NCI-H2081 (cell line): Measurements from ENCODE around the gene SPG7.

Experiments used
- DNase-seq, 2 experiments: peaks; one replicate each; lab custom pipeline; 2025; lab: John Stamatoyannopoulos, UW

SPG7 gene

DNA sequence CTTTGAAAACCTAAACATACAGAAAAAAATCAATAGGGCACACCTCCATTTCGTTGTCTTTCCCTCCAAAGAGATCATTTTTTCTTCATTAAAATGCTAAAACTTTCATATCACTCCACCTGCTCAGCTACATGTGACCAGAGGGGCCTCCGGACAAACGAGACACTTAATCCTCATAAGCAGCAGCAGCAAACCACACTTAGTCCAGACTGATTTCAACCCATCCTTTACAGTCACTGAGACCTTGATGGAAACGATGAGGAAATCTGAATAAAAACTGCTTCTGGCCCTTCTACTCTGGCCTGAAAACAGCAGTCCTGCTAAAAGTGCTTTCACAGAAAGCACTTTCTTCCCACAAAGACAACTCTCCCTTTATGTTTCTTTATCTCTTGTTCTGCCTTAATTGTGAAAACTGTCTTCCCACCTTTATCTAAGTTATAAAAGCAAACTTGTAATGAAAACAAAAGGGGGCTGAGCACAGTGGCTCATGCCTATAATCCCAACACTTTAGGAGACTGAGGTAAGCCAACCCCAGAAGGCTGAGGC lies 22.4 kb upstream of the SPG7 start:
- no peak for DNase-seq

DNA sequence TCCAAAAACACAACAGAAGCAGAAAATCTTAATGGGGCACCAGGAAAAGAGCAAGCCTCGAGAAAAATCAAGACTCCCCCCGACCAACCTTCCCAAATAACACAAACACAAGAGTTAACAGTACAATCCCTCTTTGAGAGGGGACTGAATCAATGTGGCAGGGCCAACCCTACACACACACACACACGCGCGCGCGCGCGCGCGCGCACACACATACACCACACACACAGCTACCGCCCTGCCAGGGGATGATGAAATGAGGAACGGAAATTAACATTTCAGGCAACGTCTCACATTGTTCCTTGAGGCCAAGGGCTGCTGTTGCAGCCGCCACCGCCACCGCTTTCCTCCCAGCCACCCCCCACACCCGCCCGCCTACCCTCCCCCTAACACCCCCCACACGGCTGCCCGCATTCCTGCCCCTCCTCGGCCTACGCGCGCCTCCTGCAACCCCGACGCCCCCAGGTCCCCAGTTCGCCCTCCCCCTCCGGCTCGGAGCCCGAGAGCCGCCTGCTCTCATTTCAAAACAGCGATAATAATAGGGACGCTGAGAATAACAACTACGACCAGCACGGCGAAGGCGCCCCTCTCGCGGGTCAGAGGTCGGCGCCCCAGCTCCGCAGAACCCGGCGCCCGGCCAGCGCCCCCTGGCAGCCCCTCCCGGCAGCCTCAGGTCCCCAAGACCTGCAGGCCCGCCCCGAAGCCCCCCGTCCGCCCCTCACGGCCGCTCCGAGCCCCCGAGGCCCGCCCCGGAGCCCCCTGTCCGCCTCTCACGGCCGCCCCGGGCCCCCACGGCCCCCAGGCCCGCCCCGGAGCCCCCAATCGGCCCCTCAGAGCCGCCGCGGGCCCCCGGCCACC lies 18.9 kb upstream of the SPG7 start:
- DNase-seq, result peak; percentile 35 to 71

DNA sequence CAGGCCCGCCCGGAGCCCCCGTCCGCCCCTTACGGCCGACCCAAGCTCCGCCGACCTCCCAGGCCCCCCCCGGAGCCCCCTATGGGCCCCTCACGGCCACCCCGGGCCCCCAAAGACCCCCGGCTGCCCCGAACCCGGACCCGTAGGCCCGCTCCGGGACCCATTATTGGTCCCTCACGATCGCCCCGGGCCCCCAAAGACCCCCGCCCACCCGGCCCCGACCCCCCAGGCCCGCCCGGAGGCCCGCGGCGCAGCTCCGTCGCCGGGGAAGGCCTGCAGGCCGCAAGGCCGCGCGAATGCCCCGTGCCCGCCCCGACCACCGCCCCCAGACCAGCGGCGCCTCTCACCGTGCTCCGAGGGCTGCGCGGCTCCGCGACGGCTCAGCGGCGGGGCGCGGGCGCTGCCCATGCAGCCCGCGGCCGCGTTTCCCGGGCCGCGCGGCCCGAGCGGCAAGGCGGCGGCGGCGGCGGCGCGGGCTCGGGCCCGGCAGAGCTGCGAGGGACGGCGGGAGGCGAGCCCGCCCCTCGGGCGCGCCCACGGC lies 18.2 kb upstream of the SPG7 start:
- no peak for DNase-seq

DNA sequence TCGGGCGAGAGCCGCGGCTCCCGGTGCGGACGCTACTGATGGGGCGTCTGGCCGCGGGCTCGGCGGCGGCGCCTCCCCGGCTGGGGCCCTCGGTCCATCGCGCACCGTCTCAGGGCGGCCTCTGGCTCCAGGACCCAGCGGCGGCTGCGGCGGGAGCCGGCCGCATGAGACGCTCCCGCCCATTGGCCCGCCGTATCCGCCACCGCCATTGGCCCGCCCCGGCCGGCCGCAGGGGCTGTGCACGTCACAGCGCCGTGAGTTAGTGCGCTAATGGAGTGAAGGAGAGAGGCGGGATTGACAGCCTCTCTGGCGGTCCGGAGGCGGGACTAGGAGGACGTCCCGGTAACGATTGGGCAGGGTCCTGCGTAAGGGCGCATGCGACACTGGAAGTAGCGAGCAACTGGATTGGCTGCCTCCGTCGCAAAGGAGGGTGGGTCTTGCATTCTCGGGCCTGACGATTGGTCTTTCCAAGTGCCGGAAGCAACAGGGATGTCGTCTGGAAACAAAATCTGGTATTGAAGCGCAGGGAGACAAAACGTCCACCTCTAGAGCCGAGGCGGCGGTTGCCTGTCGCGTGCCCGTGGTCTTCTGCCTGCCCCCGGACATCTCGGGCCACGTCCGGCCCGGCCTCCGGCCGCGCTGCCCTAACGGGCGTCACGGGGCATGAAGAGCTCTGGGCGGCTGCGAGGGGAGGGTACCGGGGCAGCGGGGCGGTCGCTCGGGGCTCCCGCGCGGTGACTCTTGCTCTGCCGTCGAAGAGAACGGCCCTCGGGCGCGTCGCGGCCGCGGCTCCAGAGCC lies 17.6 kb upstream of the SPG7 start, which contains the start of gene ANKRD11:
ANKRD11 (minus strand) TSS at position 123 of the 799 bp plus-strand sequence. CDS start 173,542 bp downstream, outside the sequence.
- peak; percentile 95 to 98 for DNase-seq

DNA sequence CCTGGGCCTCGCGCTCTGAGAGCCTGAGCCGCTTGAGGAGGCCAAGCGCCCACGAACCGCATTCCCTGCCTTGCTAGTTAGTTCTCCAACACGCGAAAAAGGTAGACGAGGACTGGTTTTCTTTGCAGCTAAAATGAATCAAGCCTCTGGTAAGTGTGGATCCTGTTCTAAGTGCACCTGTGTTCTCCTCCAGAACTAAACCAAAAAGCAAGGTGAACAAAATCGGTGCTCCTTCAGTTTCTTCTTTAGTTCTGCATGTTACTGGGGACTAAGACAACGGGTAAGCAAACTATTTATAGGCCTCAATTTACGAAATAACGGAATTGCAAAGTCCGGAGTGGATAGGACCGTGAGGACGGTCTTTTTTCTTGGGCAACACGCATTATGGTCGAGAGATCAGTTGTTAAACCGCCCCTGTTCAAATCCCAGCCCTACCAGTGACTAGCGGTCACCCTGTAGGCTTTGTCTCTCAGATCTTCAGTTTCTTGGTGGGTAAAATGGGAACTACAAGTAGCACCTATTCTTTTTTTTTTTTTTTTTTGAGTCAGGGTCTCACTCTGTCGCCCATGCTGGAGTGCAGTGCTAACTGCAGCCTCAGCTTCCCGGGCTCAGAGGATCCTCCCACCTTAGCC lies 16.8 kb upstream of the SPG7 start:
- no peak for DNase-seq

- no peak for DNase-seq
Observed at GRCh38 chr16:89491974-89492687, 16.1 kb upstream of the SPG7 start.

DNA sequence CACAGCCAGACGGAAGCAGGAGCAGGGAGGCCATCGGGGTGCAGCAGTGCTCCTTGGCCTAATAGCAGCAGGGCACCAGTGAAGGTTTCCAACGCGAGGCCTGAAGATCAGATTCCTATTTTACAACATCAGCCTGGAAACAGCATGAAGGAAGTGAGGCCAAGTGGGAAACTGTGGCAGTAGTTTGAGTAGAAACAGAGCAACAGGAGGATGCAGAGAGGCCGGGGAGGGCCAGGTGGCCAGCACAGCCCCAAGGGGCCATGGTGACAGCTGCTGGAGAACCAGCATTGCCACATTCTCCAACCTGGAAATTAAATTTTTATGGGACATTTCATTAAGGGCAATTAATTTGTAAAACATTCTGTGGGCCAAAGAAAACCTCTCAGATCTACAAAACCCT lies 14.4 kb upstream of the SPG7 start:
- DNase-seq, result no peak

GRCh38 chr16:89495121-89495520 lies 13.1 kb upstream of the SPG7 start:
- no peak for DNase-seq

- no peak for DNase-seq
Observed at GRCh38 chr16:89498839-89499238, 9.4 kb upstream of the SPG7 start.

DNA sequence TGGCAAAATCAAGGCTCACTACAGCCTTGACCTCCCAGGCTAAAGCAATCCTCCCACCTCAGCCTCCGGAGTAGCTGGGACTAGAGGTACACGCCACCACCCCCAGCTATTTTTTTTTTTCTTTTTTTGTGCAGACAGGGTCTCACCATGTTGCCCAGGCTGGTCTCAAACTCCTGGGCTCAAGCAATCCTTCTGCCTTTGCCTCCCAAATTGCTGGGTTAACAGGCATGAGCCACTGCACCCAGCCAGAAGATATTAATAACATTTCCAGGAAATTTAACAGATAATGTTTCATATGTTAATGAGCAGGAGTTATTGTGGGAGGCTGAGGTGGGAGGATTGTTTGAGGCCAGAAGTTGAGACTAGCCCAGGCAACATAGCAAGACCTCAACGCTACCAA lies 8.4 kb upstream of the SPG7 start:
- no peak for DNase-seq

DNA sequence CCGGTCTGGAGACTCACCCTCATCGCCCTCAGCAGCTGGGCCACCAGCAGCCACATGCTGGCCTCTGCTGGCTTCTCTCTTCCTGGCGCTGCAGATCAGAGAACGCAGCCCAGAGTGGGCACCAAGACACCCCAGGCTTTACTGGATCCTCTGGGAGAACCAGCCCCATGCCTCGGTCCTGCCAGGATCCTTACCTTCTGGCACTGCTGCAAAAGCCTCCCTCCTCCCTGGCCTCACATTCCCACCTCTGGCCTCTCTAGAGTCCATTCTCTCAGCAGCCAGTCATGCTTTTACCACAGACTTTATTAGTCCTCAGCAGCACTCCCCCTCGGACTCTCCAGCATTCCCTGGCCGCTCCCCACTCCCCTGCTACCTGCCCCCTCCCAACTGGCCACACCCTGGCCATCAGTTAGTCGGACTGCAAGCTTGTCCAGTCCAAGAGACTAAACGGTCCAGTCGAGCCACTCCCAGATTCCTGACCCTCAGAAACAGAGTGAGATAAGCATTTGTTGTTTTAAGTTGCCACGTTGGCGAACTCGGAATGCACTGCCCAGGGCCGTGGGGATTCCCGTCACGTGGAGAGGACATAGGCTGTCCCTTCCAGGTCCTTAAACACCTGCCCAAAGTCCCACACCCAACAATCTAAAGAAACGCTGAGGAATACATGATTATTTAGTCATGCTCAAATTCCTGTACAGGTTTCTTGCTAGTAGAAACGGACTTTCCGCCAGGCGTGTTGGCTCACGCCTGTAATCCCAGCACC lies 5.9 kb upstream of the SPG7 start:
- no peak for DNase-seq

DNA sequence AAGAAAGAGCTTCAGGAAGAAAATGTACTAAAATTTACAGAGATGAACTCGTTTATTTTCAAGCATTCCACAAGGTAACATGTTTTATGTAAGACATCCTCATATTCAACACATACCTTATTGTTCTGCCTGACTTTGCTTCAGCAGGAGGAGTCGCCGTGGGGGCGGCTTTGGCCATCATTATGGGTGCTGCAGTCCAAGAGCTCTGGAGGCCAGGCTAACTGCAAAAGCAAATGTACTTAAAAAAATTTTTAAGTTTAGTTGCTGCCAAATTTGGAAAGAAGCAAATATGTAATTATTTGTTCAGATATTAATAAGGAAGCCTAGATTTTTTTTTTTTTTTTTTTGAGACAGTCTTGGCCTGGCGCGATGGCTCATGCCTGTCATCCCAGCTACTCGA lies 4.1 kb upstream of the SPG7 start:
- DNase-seq, result no peak

DNA sequence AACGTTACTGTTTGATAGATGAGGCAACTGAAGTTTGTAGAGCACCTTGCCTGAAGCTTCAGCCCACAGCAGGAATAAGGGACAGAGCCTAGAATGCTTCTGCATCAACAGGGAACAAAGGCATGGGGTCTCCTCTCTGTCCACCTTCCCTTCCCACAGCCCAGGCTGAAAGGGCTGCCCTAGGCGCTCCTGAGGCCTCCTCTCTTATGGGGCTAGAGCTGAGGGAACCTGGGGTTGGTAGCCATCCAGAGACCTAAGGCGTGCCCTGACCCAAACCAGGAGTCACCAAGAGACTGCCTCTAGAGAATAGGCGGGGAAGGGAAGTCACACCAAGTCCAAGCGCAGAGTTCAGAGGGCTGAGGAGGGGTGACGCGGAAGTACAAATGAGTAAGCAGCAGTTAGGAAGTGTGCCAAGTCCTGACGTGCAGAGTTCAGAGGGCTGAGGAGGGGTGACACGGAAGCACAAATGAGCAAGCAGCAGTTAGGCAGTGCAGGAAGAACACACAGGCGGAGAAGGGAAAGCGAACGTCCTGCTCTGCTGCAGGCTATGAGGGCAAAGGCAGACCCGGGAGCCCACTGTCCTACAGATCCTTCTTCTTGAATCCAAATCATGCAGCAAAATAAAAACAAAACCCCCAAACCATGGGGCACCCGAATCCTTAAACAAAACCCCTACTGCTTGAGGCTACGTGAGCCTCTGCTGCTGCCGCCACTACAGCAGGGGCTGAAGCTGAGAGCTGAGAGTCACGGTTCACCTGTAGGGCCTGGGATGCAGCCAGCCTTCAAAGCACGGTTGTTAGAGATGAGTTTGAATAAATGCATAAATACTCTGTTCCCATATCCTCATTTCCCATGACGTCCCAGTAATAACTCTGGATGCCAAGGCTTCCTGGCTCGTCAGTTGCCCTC lies 2.7 kb upstream of the SPG7 start:
- DNase-seq, result peak in 1 of 2 experiments; percentile 3

- no peak for DNase-seq
Observed at GRCh38 chr16:89506113-89506504, 2.1 kb upstream of the SPG7 start.

GRCh38 chr16:89506791-89507191 lies 1.4 kb upstream of the SPG7 start:
- DNase-seq, result no peak

DNA sequence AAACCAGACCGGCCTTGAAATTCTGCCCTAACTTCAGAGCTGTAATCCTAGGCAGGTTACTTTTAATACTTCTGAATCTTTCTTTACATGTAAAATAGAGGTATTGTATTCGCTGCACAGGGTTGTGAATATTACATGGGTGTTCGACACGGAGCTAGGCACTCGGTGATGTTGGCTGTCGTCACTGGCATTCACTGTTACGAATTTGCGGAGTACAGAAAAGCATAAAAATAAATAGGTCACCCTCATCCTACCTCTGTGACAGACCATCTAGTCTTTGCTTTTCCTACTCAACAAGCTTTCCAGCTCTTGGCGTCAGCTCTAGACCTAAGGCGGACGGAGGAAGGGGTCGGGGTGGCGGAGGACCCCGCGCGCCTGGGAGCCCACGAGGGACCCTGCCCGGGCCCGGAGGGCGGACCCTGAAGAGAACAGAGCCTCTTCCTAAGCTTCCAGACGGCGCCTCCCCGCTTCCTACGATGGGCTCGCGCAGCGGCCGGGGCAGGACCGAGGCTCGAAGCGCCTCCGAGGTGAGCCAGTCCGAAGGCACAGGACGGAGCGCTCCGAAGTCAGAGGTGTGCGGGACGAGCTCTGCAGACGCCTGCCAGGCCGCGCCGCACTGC lies 879 bp upstream of the SPG7 start:
- DNase-seq, result no peak

DNA sequence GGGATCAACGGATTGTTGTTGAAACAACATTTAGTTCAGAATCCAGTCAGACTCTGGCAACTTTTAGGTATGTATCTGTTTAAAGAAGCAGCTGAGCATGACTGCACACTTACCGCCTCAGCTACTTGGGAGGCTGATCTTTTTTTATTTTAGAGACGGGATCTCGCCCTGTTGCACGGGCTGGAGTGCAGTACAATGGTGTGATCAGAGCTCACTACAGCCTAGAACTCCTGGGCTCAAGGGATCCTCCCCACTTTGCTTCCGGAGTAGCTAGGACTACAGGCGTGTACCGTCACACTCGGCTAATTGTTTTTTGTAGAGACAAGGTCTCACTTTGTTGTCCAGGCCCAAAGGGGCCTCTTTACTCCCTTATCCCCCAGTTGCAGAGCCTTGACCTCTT lies 2.3 kb downstream of the SPG7 start:
- no peak for DNase-seq

GRCh38 chr16:89511374-89511773 lies 3.2 kb downstream of the SPG7 start:
- DNase-seq, result no peak

DNA sequence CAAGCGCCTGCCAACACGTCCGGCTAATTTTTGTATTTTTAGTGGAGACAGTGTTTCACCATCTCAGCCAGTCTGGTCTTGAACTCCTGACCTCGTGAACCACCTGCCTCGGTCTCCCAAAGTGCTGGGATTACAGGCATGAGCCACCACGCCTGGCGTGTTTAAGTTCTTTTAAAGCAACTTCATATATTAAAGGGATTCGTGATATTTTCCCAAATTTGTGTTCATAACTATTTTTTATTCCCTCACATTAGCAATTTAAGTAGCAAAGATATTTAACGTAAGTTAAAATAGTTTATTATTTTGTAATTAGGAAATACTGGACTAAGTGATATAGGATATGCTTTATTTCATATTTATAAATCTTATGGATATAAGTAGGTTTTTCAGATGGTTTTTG lies 4.2 kb downstream of the SPG7 start:
- DNase-seq, result no peak
